AG09319 (cell line): ENCODE data around the gene CACNG5.

Source experiments
- DNase-seq: peaks from one replicate; pipeline ENCODE4 v3.0.0-alpha.2; 2010; ENCODE audit warnings: low read depth; ENCODE audit errors: extremely low read depth
- TF ChIP-seq, protein P1 (sequence below): IDR thresholded peaks from 2 replicates; pipeline ENCODE4 v1.5.1; 2011; ENCODE audit warnings: low read depth, mild to moderate bottlenecking, inconsistent platforms, low read length, moderate library complexity

CACNG5 gene

DNA sequence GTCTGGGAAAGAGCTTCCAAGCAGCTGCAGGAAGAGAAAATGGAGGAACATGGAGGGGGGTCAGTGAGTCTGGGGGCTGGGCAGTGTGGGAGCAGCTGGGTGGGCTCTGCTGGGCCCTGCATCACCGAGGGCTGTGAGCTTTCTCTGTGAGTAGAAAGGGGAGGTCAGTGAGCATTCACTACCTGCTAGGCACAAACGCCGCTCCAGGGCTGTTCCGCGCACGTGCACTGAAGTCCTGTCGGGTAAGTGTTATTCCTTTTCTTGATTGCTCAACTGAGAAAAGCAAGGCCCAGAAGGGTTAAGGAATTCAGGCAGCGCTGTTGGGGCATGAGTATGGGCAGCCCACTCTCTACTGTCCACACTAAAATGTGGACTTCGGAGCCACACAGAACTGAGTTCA lies 4.7 kb downstream of the CACNG5 start:
- TF ChIP-seq, protein P1, sequence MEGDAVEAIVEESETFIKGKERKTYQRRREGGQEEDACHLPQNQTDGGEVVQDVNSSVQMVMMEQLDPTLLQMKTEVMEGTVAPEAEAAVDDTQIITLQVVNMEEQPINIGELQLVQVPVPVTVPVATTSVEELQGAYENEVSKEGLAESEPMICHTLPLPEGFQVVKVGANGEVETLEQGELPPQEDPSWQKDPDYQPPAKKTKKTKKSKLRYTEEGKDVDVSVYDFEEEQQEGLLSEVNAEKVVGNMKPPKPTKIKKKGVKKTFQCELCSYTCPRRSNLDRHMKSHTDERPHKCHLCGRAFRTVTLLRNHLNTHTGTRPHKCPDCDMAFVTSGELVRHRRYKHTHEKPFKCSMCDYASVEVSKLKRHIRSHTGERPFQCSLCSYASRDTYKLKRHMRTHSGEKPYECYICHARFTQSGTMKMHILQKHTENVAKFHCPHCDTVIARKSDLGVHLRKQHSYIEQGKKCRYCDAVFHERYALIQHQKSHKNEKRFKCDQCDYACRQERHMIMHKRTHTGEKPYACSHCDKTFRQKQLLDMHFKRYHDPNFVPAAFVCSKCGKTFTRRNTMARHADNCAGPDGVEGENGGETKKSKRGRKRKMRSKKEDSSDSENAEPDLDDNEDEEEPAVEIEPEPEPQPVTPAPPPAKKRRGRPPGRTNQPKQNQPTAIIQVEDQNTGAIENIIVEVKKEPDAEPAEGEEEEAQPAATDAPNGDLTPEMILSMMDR = no peak
- DNase-seq = no peak

DNA sequence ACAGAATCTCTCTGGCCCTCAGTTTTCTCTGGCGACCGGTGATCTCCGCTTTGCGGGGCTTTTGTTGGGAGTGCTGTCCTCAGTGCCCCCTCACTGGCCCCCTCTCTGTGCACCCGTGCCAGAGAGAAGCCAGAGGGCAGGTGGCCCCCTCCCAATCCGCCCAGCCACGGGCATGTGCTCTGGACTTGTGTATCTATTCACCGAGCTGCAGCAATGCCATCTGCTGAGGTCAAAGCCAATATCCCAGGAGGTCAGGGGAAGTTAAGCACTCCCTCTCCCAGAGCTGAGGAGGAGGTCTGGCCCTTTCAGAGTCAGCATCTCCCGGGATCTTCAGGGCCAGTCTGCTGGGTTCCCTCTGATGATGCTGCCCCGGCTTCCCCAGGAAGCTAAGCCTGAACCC lies 5.1 kb downstream of the CACNG5 start:
- TF ChIP-seq, protein P1 = no peak

DNA sequence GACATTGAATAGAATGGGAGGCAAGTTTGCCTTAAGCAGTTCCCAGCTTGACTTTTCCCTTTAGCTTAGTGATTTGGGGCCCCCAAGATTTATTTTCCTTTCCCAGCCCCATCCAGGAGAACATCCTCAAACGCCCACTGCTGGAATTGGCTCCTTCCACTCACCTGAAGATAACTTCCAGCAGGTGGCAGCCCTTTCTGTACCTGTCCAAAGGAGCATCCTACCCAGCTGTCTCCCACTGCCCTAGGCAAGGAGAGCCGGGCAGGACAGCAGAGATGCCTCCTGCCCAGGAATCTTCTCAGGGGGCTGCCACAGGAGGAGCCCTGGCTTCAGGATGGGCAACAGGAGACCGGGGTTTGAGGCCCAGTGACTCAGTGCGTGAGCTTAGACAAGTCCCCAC lies 6.4 kb downstream of the CACNG5 start:
- DNase-seq = no peak
- TF ChIP-seq, protein P1 = no peak

More for the DNA sequence above, 5.1 kb downstream of the CACNG5 start:
- DNase-seq = no peak

DNA sequence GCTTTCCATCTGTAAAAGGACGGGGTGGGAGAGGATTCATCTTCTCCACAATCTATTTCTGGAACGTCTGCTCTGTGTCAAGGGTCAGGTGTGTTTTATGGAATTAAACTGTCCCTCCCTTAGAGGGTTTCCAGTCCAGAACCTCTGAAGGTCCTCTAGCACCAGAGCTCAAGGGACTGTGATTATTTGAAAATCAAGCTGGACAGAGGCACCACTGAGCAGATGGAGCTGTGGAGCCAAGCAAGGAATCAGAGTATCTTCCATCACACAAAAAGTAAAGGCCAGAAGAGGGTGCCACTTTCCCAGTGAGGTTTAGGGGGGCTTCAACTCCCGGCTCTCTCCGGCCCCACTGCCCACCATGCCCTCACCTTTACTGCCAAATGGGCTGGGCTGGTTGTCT lies 6.8 kb downstream of the CACNG5 start:
- no peak for DNase-seq
- TF ChIP-seq, protein P1 = no peak

DNA sequence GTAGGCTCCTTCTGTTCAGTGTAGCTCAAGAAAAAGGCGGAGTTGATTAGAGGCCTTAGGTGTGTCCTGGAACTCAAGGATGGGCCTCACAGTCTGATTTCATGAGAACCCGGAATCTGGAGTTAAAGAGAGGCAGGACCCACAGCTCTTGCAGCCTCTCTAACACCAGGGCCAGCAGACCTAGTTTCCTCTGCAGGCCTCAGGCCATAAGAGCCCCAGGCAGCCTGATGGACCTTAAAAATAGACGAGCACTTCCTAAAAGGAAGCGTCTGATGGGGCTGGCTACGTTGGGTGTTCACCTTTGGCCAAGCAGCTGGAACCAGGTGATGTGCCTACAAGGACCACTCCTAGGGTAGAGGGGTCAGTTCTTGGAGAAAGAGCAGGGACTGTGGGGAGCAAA lies 7.6 kb downstream of the CACNG5 start:
- no peak for DNase-seq
- TF ChIP-seq, protein P1 = no peak

DNA sequence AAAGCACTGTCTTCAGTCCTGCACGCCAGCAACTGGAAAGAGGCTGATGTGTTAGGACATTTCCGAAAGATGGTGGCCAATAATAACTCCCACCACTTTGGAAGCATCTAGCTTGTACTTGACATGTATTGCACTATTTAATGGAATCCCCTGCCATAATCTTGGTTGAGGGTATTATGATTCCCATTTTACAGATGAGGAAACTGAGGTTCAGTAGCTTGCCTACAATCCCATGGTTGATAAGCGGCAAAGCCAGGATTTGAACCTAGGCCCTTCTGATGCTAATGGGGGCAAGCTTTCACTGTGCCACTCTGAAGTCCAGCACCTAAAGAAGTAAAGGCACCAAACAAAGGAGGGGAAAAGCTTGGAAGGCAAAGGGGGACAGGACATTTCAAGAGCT lies 8.0 kb downstream of the CACNG5 start:
- DNase-seq = no peak
- TF ChIP-seq, protein P1 = no peak

DNA sequence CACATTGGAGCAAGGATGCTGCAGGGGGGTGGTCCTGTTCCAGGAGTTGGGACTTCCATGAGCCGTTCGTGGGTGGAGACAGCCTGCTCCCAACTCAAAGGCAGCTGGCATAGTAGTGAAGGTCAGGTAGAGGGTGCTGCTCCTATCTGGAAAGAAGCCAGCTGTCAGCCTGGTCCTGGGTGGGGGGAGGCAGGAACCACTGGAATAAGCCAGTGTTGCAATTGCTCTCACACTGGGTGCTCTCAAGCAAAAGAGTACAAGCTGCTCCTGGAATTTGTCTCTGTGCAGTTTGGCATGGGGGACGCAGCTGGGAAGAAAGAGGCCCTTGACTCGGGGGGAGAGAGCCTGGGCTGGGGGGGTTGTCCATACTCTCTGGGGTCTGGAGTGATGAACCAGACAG lies 8.7 kb downstream of the CACNG5 start:
- TF ChIP-seq, protein P1 = no peak
- DNase-seq = no peak
